Neural cell (in vitro differentiated cells): ENCODE results near the gene DPF3. TPM values are rescaled to one million over a fixed set of nuclear protein-coding genes. Genes with fewer than 3 reads are reported as not detected.

ENCODE experiments used
- H2AFZ ChIP-seq: fragments of 200-600, 300-800 bp; sonication (generic), shearing (Covaris generic); 2 replicates; pipeline ENCODE4 v1.6.0; 2014; ENCODE audit warnings: low read depth, mild to moderate bottlenecking, antibody characterized with exemption, low read length, moderate library complexity
- H3F3A ChIP-seq: fragments of 200-600 bp; shearing (Covaris generic); 2 replicates; pipeline ENCODE4 v1.6.1; 2016; ENCODE audit warnings: mild to moderate bottlenecking, moderate library complexity, mixed read lengths, antibody characterized with exemption, low read length; ENCODE audit not compliant: insufficient read depth, poor library complexity, severe bottlenecking
- H3K27ac ChIP-seq: fragments of 200-600, 300-800 bp; sonication (generic), shearing (Covaris generic); 2 replicates; pipeline ENCODE4 v1.5.1; 2014; ENCODE audit warnings: mild to moderate bottlenecking, low read length, moderate library complexity
- H3K27me3 ChIP-seq: fragments of 300-800, 200-600 bp; sonication (generic), shearing (Covaris generic); 2 replicates; pipeline ENCODE4 v1.6.0; 2014; ENCODE audit warnings: mild to moderate bottlenecking, low read depth, low read length, moderate library complexity; ENCODE audit not compliant: insufficient read depth
- H3K36me3 ChIP-seq: fragments of 300-800, 200-600 bp; sonication (generic), shearing (Covaris generic); 2 replicates; pipeline ENCODE4 v1.5.1; 2014; ENCODE audit warnings: mild to moderate bottlenecking, antibody characterized with exemption, low read length, moderate library complexity; ENCODE audit not compliant: insufficient read depth
- H3K4me2 ChIP-seq: fragments of 300-800, 200-600 bp; sonication (generic), shearing (Covaris generic); 2 replicates; pipeline ENCODE4 v1.6.0; 2014; ENCODE audit warnings: mild to moderate bottlenecking, low read length
- H3K4me3 ChIP-seq: fragments of 300-800, 200-600 bp; sonication (generic), shearing (Covaris generic); 2 replicates; pipeline ENCODE4 v1.5.1; 2014; ENCODE audit warnings: mild to moderate bottlenecking, low read length, moderate library complexity
- H3K79me2 ChIP-seq: fragments of 200-600 bp; shearing (Covaris generic); replicated peaks from 2 replicates; pipeline ENCODE4 v1.6.0; 2014; ENCODE audit warnings: mild to moderate bottlenecking, low read length, moderate library complexity; ENCODE audit not compliant: insufficient read depth
- H3K9ac ChIP-seq: fragments of 300-800, 200-600 bp; sonication (generic), shearing (Covaris generic); 2 replicates; pipeline ENCODE4 v1.6.1; 2016; ENCODE audit warnings: mild to moderate bottlenecking, low read length, mixed read lengths
- H3K9me2 ChIP-seq: fragments of 200-600 bp; shearing (Covaris generic); 2 replicates; pipeline ENCODE4 v1.6.1; 2016; ENCODE audit warnings: mild to moderate bottlenecking, low read length, mixed read lengths; ENCODE audit not compliant: insufficient read depth
- H3K9me3 ChIP-seq: fragments of 200-600, 300-800 bp; sonication (generic), shearing (Covaris generic); 2 replicates; pipeline ENCODE4 v1.6.1; 2016; ENCODE audit warnings: mild to moderate bottlenecking, mixed run types, low read length, moderate library complexity, mixed read lengths
- H4K20me1 ChIP-seq: fragments of 200-600 bp; shearing (Covaris generic); 2 replicates; pipeline ENCODE4 v1.6.1; 2016; ENCODE audit warnings: mild to moderate bottlenecking, mixed run types; ENCODE audit not compliant: insufficient read depth
- EP300 ChIP-seq: fragments of 450-650 bp; conservative IDR thresholded peaks from 2 replicates; pipeline ENCODE4 v1.6.1; 2014; ENCODE audit warnings: antibody characterized with exemption, mild to moderate bottlenecking, moderate library complexity; ENCODE audit not compliant: poor library complexity, severe bottlenecking
- EZH2 ChIP-seq: fragments of 200-600, 300-800 bp; shearing (Covaris generic), sonication (generic); IDR thresholded peaks from 2 replicates; pipeline ENCODE4 v1.6.1; 2014; ENCODE audit warnings: antibody characterized with exemption, low read length, borderline replicate concordance, mild to moderate bottlenecking; ENCODE audit not compliant: insufficient read depth, poor library complexity, severe bottlenecking
- MXI1 ChIP-seq: fragments of 450-650 bp; conservative IDR thresholded peaks from 2 replicates; pipeline ENCODE4 v1.6.1; 2014; ENCODE audit warnings: antibody characterized with exemption, mild to moderate bottlenecking; ENCODE audit not compliant: poor library complexity, severe bottlenecking
- POLR2AphosphoS5 ChIP-seq: IDR thresholded peaks from 2 replicates; pipeline ENCODE4 v1.6.1; 2012
- RAD21 ChIP-seq: fragments of 450-650 bp; conservative IDR thresholded peaks from 2 replicates; pipeline ENCODE4 v1.6.1; 2014; ENCODE audit warnings: antibody characterized with exemption, mild to moderate bottlenecking, moderate library complexity
- TAF1 ChIP-seq: IDR thresholded peaks from 2 replicates; pipeline ENCODE4 v1.6.1; 2012; ENCODE audit warnings: low read depth
- polyA plus RNA-seq: library from polyadenylated mRNA; depleted of rRNA; stranded (reverse); fragments of >200 nt; gene quantifications from 2 replicates; pipeline ENCODE4 v1.2.3, GENCODE V29; 2014
- TF ChIP-seq, protein P1 (sequence below): fragments of 450-650 bp; IDR thresholded peaks from 2 replicates; pipeline ENCODE4 v1.5.1; 2014; ENCODE audit warnings: antibody characterized with exemption, mild to moderate bottlenecking, moderate library complexity; ENCODE audit not compliant: poor library complexity, severe bottlenecking
- TF ChIP-seq, protein P2 (sequence below): IDR thresholded peaks from 2 replicates; pipeline ENCODE4 v1.6.1; 2012; ENCODE audit warnings: borderline replicate concordance

DPF3 gene
- polyA plus RNA-seq, 1 donor from 2014 or later, result 2.9 TPM

DNA sequence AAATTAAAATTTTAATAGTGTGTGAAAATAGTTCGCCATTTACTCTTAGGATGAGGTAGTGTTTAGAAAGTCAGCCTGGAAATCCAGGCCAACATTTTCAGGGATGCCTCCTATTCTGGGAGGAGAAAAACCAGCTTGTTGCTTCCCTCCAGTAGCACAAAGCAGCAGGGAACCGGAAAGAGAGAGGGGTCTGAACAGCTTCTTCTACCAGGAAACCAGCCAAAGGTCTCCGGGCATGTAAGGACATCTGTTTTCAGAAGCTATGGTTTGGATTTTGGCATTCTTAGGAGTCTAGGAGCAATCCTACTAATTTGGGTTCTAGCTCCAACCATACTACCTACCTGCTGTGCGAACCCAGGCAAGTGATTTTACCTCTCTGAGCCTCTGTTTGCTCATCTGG, 85.3 kb downstream of the DPF3 start:
- H3K9me2 ChIP-seq, result no peaks in the 10 kb centered on the region
- H3K9ac ChIP-seq, result no peak overlapping the region
- no peaks in the 10 kb centered on the region for H3K79me2 ChIP-seq
- no peaks in the 10 kb centered on the region for H4K20me1 ChIP-seq
- H3K4me3 ChIP-seq, result no peak overlapping the region
- no peaks in the 10 kb centered on the region for H3K36me3 ChIP-seq
- TF ChIP-seq RAD21 (no peak), POLR2AphosphoS5 (no peak), EZH2 (no peak)
- TF ChIP-seq, protein P1, sequence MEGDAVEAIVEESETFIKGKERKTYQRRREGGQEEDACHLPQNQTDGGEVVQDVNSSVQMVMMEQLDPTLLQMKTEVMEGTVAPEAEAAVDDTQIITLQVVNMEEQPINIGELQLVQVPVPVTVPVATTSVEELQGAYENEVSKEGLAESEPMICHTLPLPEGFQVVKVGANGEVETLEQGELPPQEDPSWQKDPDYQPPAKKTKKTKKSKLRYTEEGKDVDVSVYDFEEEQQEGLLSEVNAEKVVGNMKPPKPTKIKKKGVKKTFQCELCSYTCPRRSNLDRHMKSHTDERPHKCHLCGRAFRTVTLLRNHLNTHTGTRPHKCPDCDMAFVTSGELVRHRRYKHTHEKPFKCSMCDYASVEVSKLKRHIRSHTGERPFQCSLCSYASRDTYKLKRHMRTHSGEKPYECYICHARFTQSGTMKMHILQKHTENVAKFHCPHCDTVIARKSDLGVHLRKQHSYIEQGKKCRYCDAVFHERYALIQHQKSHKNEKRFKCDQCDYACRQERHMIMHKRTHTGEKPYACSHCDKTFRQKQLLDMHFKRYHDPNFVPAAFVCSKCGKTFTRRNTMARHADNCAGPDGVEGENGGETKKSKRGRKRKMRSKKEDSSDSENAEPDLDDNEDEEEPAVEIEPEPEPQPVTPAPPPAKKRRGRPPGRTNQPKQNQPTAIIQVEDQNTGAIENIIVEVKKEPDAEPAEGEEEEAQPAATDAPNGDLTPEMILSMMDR, result no peak
- H3K4me2 ChIP-seq, result no peak overlapping the region
- no peaks in the 10 kb centered on the region for H3K27me3 ChIP-seq
- peaks cover 2% of the 10 kb centered on the region for H3F3A ChIP-seq
- no peaks in the 10 kb centered on the region for H3K9me3 ChIP-seq
- no peak overlapping the region for H3K27ac ChIP-seq
- no peak overlapping the region for H2AFZ ChIP-seq

DNA sequence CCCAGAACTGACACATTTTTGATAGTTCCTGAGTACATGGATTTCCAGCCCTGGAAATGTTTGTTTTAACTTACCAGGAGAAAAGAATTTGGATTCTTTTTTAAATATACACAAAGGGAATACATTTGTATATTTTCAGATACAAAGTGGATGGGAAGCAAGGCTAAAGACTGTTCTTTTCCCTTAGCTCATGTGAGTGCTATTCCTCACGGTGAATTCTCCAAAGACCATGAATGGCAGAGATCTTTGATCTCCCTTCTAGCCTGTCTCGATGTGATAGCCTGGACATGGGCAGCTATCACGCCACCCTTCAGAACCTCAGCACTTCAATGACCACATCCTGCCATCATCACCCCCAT, 91.3 kb downstream of the DPF3 start:
- H3K9ac ChIP-seq, result no peak overlapping the region
- no peaks in the 10 kb centered on the region for H3K36me3 ChIP-seq
- H3F3A ChIP-seq, result peaks cover 2% of the 10 kb centered on the region
- no peak overlapping the region for H3K4me3 ChIP-seq
- H3K4me2 ChIP-seq, result no peak overlapping the region
- H4K20me1 ChIP-seq, result no peaks in the 10 kb centered on the region
- no peaks in the 10 kb centered on the region for H3K9me3 ChIP-seq
- H2AFZ ChIP-seq, result no peak overlapping the region
- no peaks in the 10 kb centered on the region for H3K79me2 ChIP-seq
- no peaks in the 10 kb centered on the region for H3K9me2 ChIP-seq
- no peaks in the 10 kb centered on the region for H3K27me3 ChIP-seq
- no peak overlapping the region for H3K27ac ChIP-seq
- TF ChIP-seq EP300, result no peak
- no peak for TF ChIP-seq POLR2AphosphoS5
- TF ChIP-seq, protein P2, sequence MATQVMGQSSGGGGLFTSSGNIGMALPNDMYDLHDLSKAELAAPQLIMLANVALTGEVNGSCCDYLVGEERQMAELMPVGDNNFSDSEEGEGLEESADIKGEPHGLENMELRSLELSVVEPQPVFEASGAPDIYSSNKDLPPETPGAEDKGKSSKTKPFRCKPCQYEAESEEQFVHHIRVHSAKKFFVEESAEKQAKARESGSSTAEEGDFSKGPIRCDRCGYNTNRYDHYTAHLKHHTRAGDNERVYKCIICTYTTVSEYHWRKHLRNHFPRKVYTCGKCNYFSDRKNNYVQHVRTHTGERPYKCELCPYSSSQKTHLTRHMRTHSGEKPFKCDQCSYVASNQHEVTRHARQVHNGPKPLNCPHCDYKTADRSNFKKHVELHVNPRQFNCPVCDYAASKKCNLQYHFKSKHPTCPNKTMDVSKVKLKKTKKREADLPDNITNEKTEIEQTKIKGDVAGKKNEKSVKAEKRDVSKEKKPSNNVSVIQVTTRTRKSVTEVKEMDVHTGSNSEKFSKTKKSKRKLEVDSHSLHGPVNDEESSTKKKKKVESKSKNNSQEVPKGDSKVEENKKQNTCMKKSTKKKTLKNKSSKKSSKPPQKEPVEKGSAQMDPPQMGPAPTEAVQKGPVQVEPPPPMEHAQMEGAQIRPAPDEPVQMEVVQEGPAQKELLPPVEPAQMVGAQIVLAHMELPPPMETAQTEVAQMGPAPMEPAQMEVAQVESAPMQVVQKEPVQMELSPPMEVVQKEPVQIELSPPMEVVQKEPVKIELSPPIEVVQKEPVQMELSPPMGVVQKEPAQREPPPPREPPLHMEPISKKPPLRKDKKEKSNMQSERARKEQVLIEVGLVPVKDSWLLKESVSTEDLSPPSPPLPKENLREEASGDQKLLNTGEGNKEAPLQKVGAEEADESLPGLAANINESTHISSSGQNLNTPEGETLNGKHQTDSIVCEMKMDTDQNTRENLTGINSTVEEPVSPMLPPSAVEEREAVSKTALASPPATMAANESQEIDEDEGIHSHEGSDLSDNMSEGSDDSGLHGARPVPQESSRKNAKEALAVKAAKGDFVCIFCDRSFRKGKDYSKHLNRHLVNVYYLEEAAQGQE, result no peak
- TF ChIP-seq, protein P1, result no peak
- no peak for TF ChIP-seq MXI1
- TF ChIP-seq TAF1, result no peak
- no peak for TF ChIP-seq EZH2
